ENCODE data around the gene PPP1R3D.
"Not testable (repeated sequence)": the region's sequence is repeated elsewhere in the genome, so short reads cannot be mapped to it uniquely, and the experiment has no call there.

PPP1R3D gene

DNA sequence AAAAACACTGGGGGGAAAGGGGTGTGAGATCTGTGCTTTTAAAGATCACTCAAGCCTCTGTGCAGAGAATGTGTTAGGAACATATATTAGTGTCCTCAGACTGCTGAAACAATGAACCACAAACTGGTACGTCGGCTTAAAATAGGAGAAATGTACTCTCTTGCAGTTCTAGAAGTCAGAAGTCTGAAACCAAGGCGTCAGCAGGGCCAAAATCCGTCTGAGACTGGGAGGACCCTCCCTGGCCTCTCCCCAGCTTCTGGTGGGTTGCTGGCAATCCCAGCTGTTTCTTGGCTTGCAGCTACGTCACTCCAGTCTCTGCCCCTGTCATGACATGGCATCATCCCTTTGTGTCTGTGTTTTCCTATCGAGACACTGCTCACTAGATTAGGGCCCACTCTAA, 22.1 kb upstream of the PPP1R3D start:
- H3K4me3 ChIP-seq (ENCODE audit: control insufficient read depth, low read depth, low read length): no peak overlapping the region
- no peak for DNase-seq (ENCODE audit: low read depth)
- no peak for TF ChIP-seq CTCF (conservative IDR thresholded peaks at IDR 0.05; ENCODE audit: control insufficient read depth, insufficient read depth, low read depth, low read length)

GRCh38 chr20:59961423-59961822, 21.3 kb upstream of the PPP1R3D start:
- DNase-seq (ENCODE audit: low read depth): no peak
- TF ChIP-seq CTCF (conservative IDR thresholded peaks at IDR 0.05; ENCODE audit: control insufficient read depth, insufficient read depth, low read depth, low read length): no peak
- no peak overlapping the region for H3K4me3 ChIP-seq (ENCODE audit: control insufficient read depth, low read depth, low read length)

DNA sequence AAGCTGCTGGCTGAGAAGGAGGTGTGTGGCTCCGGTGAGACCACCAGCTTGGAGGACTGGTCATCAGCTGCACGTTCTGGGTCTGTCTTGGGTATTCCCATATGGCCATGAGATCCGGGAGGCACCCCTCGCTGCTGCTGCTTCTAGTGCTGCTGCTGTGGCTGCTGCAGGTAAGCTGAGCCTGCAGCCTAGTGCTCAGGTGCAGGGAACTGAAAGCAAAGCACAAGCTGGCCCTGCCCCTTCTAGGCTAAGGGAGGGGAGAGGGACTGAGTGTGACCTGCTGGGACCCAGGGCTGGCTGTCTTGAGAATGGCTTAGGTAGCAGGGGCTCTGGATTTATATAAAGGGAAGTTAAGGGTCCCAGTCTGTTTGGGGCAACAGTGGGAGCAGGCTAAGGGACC, 18.5 kb upstream of the PPP1R3D start:
- TF ChIP-seq CTCF (conservative IDR thresholded peaks at IDR 0.05; ENCODE audit: control insufficient read depth, insufficient read depth, low read depth, low read length): no peak
- no peak overlapping the region for H3K4me3 ChIP-seq (ENCODE audit: control insufficient read depth, low read depth, low read length)
- no peak for DNase-seq (ENCODE audit: low read depth)

- TF ChIP-seq CTCF (conservative IDR thresholded peaks at IDR 0.05; ENCODE audit: control insufficient read depth, insufficient read depth, low read depth, low read length): no peak
- DNase-seq (ENCODE audit: low read depth): no peak
Observed at GRCh38 chr20:59958123-59958522, 18.0 kb upstream of the PPP1R3D start, which contains the start of gene CDH26. CDH26 (plus strand) TSS chr20:59958423; CDS start chr20:59958727, 304 bp downstream.

DNA sequence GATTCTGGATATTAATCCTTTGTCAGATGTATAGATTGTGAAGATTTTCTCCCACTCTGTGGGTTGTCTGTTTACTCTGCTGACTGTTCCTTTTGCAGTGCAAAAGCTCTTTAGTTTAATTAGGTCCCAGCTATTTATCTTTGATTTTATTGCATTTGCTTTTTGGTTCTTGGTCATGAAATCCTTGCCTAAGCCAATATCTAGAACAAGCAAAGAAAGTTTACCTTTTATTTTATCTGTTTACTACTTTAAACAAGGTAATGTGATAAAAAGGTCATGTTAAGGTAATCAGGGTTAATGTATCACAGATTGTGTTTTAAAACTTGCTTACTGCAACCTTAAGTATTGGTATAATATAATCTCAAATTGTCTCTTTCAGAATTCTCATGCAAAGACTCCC, 17.5 kb upstream of the PPP1R3D start:
- DNase-seq (ENCODE audit: low read depth); H3K4me3 ChIP-seq (ENCODE audit: control insufficient read depth, low read depth, low read length): not testable (repeated sequence)

More at GRCh38 chr20:59958123-59958522, 18.0 kb upstream of the PPP1R3D start, which contains the start of gene CDH26:
- no peak within 1 kb of the TSS for H3K4me3 ChIP-seq (ENCODE audit: control insufficient read depth, low read depth, low read length)

- peak; percentile 8 for DNase-seq (ENCODE audit: low read depth)
- no peak overlapping the region for H3K4me3 ChIP-seq (ENCODE audit: control insufficient read depth, low read depth, low read length)
- peak; percentile 10 for TF ChIP-seq CTCF (conservative IDR thresholded peaks at IDR 0.05; ENCODE audit: control insufficient read depth, insufficient read depth, low read depth, low read length)
Observed at GRCh38 chr20:59955131-59955796, 15.2 kb upstream of the PPP1R3D start.

DNA sequence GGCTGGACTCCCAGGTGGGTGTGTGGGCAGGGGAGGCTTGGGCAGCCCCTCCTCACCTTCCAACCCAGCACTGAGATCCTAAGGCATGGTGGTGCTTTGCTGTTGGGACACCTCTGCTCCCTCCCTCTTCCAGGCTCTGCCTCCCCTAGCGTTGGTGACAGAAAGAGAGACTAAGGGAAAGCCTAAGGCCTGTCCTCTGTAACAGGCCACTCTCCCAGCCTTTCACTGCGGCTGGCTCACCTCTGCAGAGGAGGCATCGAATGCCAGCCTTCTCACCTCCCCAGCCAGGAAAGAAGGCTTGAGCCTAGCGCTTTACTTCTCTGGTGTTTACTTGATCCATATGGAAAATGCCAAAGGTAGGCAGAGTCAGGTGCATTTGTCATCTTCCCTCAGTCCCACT, 14.6 kb upstream of the PPP1R3D start:
- no peak for TF ChIP-seq CTCF (conservative IDR thresholded peaks at IDR 0.05; ENCODE audit: control insufficient read depth, insufficient read depth, low read depth, low read length)
- DNase-seq (ENCODE audit: low read depth): no peak
- no peak overlapping the region for H3K4me3 ChIP-seq (ENCODE audit: control insufficient read depth, low read depth, low read length)
